T-cell (primary cell): ENCODE results near the gene LDB1. TPM values are rescaled to one million over a fixed set of nuclear protein-coding genes. Genes with fewer than 3 reads are reported as not detected.

Experiments
- ATAC-seq, 4 experiments: fragments of 200-7000 bp in 3 of 4; fragments of 150-1000 bp in 1 of 4; cut with Tn5 transposase; replicated peaks in 1 of 4; 1 replicate in 3 of 4; 2 replicates in 1 of 4; pipeline ENCODE4 v1.10.0; 2021; ENCODE audit warnings: moderate library complexity in 3 of 4, mild to moderate bottlenecking in 2 of 4, moderate number of reproducible peaks in 1 of 4
- CTCF ChIA-PET, 2 donors: fragments of 300-600 bp; sonication (Branson Sonifier 250); formaldehyde crosslinking; loops; one replicate each; lab custom pipeline; 2022; ENCODE audit warnings: antibody characterized with exemption in 2 of 2; lab: Charles Lee
- POLR2A ChIA-PET, 2 donors: fragments of 300-600 bp; sonication (Branson Sonifier 250); formaldehyde crosslinking; loops; one replicate each; lab custom pipeline; 2022; ENCODE audit warnings: antibody characterized with exemption in 2 of 2; lab: Charles Lee
- DNase-seq, 35 experiments: peaks; one replicate each; pipeline versions ENCODE4 v3.0.0 to v3.0.0-alpha.2; 2013 to 2023
- H3K27ac ChIP-seq: one replicate; pipeline ENCODE4 v1.5.1; 2013; ENCODE audit warnings: low read length
- H3K27me3 ChIP-seq, 2 experiments: replicated peaks in 1 of 2; 1 replicate in 1 of 2; 2 replicates in 1 of 2; pipeline versions ENCODE4 v1.6.1 to v1.7.0; 2013; ENCODE audit warnings: low read length in 1 of 2, mixed read lengths in 1 of 2; ENCODE audit not compliant: control insufficient read depth in 2 of 2, insufficient read depth in 2 of 2; ENCODE audit errors: extremely low read depth in 1 of 2
- H3K36me3 ChIP-seq, 2 donors: 1 replicate in 1 of 2; 2 replicates in 1 of 2; pipeline versions ENCODE4 v1.6.1 to v1.7.0; 2013; ENCODE audit warnings: low read length in 1 of 2; ENCODE audit not compliant: control insufficient read depth in 2 of 2, insufficient read depth in 1 of 2; ENCODE audit errors: extremely low read depth in 1 of 2
- H3K4me1 ChIP-seq, 2 experiments: 1 replicate in 1 of 2; 2 replicates in 1 of 2; pipeline versions ENCODE4 v1.6.1 to v1.7.0; 2013; ENCODE audit warnings: low read length in 2 of 2, mixed read lengths in 1 of 2; ENCODE audit not compliant: insufficient read depth in 2 of 2, control insufficient read depth in 1 of 2; ENCODE audit errors: extremely low read depth in 1 of 2
- H3K4me3 ChIP-seq, 2 donors: 1 replicate in 1 of 2; 2 replicates in 1 of 2; pipeline versions ENCODE4 v1.5.1 to v1.7.0; 2013; ENCODE audit warnings: mild to moderate bottlenecking in 2 of 2, low read length in 1 of 2, moderate library complexity in 1 of 2; ENCODE audit not compliant: control insufficient read depth in 1 of 2; ENCODE audit errors: extremely low read depth in 1 of 2
- H3K9me3 ChIP-seq: 2 replicates; pipeline ENCODE4 v1.7.0; 2013
- H3K27ac Mint-ChIP-seq, 2 donors: one replicate each; pipeline ENCODE4 v1.8.0; 2020 to 2021; ENCODE audit warnings: mild to moderate bottlenecking in 2 of 2, mixed read lengths in 2 of 2
- H3K27me3 Mint-ChIP-seq, 2 donors: one replicate each; pipeline ENCODE4 v1.8.0; 2021 to 2022; ENCODE audit warnings: mixed read lengths in 2 of 2
- H3K36me3 Mint-ChIP-seq: one replicate; pipeline ENCODE4 v1.8.0; 2021; ENCODE audit warnings: mixed read lengths
- H3K4me1 Mint-ChIP-seq, 3 donors: one replicate each; pipeline ENCODE4 v1.8.0; 2020 to 2022; ENCODE audit warnings: mixed read lengths in 3 of 3, mild to moderate bottlenecking in 1 of 3
- H3K4me3 Mint-ChIP-seq, 3 donors: one replicate each; pipeline ENCODE4 v1.8.0; 2020 to 2022; ENCODE audit warnings: mild to moderate bottlenecking in 3 of 3, mixed read lengths in 3 of 3, moderate library complexity in 3 of 3
- H3K9me3 Mint-ChIP-seq, 3 donors: one replicate each; pipeline ENCODE4 v1.8.0; 2020 to 2022; ENCODE audit warnings: mixed read lengths in 3 of 3
- WGBS: methylation state at CpG from one replicate; pipeline ENCODE4 v1.1.5; 2013; ENCODE audit warnings: missing lambda C conversion rate; ENCODE audit not compliant: insufficient coverage; 5-methylcytosine and 5-hydroxymethylcytosine counted together
- total RNA-seq, 35 experiments: library from RNA in 6 of 35; stranded (reverse) in 6 of 35; fragments of 120-200 nt in 1 of 35; gene quantifications; one replicate each; pipeline versions ENCODE4 v1.2.1 to v1.2.4 and lab custom pipeline; 2013 to 2026

LDB1 gene
- total RNA-seq, 5 donors from 2014 or later (not counting 1 experiment from before 2014, with no cell fraction given) = 120 to 147 (median 126) TPM

DNA sequence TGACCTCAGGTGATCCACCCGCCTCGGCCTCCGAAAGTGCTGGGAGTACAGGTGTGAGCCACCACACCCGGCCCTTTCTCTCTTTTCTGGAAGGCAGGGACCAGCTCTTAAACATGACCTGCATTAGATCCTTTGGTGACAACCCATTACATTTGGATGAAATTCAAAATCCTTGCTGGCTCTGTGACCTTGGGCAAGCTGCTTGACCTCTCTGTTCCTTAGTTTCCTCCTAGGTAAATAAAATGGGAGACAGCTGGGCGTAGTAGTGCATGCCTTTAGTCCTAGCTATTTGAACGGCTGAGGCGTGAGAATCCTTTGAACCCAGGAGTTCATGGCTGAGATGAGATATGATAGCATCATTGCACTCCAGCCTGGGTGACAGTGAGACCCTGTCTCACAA is 23.7 kb downstream of the LDB1 start:
- ATAC-seq = no peak
- no peaks in the 10 kb centered on the region for H3K27me3 ChIP-seq
- Mint-ChIP-seq H3K4me3 (no peak overlapping the region), H3K27me3 (no peaks in the 10 kb centered on the region), H3K36me3 (peaks cover 16% of the 10 kb centered on the region), H3K27ac (no peak overlapping the region), H3K9me3 (no peaks in the 10 kb centered on the region), H3K4me1 (no peaks in the 10 kb centered on the region)
- WGBS = 100% methylated on average over 5 of the region's 7 CpGs
- peaks cover 0 to 5% of the 10 kb centered on the region in 2 donors for H3K36me3 ChIP-seq
- H3K4me1 ChIP-seq = no peaks in the 10 kb centered on the region
- H3K9me3 ChIP-seq = no peaks in the 10 kb centered on the region
- H3K27ac ChIP-seq = no peak overlapping the region
- CTCF ChIA-PET = no interaction called here
- DNase-seq = no peak
- H3K4me3 ChIP-seq = no peak overlapping the region
- POLR2A ChIA-PET = interaction anchor here in 1 of 2 donors (0.6 kb wide), 1 partner anchor 17 kb away, joined by 3 read pairs; no protein-coding TSS in a partner anchor

DNA sequence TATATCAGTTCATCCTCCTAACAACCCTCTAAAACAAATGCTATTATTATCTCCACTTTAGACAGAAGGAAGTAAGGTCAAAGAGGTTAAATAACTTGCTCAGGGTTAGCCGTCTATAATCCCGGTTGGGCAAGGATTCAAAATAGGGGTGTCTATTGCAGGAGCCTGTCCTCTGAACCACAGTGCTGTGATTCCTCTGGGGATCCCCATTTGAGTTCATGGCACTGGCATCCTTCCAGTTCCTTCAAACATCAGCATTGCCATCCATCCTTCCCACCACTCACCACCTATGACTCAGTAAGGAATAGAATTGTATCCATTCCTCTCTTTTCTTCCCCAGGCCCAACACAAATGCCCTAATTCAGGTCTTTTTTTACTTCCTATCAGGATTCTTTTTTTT is 29.4 kb downstream of the LDB1 start:
- WGBS = no CpG with 5 or more reads among the region's 2 CpGs
- DNase-seq (no peak), ATAC-seq (no peak)
- Mint-ChIP-seq H3K27me3 (no peaks in the 10 kb centered on the region), H3K36me3 (peaks cover 15% of the 10 kb centered on the region), H3K4me1 (no peaks in the 10 kb centered on the region), H3K9me3 (no peaks in the 10 kb centered on the region), H3K27ac (no peak overlapping the region), H3K4me3 (no peak overlapping the region)
- Histone ChIP-seq H3K4me3 (no peak overlapping the region), H3K9me3 (no peaks in the 10 kb centered on the region), H3K4me1 (no peaks in the 10 kb centered on the region), H3K27me3 (no peaks in the 10 kb centered on the region), H3K36me3 (no peaks in the 10 kb centered on the region), H3K27ac (no peak overlapping the region)
- POLR2A ChIA-PET = interaction anchor here in 1 of 2 donors (0.6 kb wide), 1 partner anchor 189 kb away, joined by 12 read pairs; no protein-coding TSS in a partner anchor
- CTCF ChIA-PET = no interaction called here

DNA sequence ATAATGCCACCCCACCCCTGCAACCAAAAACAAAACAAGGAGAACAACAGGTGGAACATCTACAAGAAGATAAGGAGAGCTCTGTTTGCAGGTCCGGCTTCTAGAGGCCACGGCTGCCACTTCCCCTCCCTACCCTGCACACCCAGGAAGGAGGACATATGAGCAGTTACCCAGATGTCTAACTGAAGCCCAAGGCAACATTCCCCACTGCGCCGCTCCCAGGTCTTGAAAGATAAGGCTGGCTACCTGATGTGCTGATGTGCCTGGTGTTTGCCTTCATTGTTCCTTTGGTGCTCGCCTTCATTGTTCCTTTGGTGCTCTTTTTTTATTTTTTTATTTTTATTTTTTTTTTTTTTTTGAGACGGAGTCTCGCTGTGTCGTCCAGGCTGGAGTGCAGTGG is 34.0 kb downstream of the LDB1 start:
- CTCF ChIA-PET = no interaction called here
- no peaks in the 10 kb centered on the region for H3K9me3 ChIP-seq
- no peak overlapping the region for H3K4me3 ChIP-seq
- H3K27me3 ChIP-seq = no peaks in the 10 kb centered on the region
- peaks cover 9% of the 10 kb centered on the region for H3K36me3 Mint-ChIP-seq
- POLR2A ChIA-PET = no interaction called here
- no peaks in the 10 kb centered on the region for H3K9me3 Mint-ChIP-seq
- no peak overlapping the region for H3K27ac Mint-ChIP-seq
- H3K4me1 ChIP-seq = no peaks in the 10 kb centered on the region
- no peaks in the 10 kb centered on the region for H3K27me3 Mint-ChIP-seq
- no peak for DNase-seq
- WGBS = 100% methylated on average over 2 of the region's 8 CpGs
- peaks cover 0 to 3% of the 10 kb centered on the region in 2 donors for H3K36me3 ChIP-seq
- H3K27ac ChIP-seq = no peak overlapping the region
- no peak overlapping the region for H3K4me3 Mint-ChIP-seq
- H3K4me1 Mint-ChIP-seq = no peaks in the 10 kb centered on the region
- ATAC-seq = no peak

DNA sequence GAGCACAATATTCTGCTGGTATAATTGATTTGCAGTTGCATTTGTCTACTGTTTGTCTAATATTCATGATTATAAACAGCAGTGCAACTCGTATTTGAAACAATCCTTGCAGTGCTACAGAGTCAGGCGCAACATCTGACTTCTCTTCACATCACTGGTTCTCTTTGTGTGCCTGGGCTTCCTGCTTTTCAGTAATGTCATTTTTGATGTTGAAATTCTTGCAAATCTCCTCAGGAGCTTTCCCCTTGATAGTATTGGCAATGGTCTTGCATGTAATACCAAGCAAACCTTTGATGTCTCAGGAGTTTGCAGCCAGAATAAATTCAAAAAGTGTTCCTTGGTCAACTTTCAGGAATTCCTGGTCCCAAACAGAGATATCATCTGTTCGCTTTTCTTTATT is 34.8 kb downstream of the LDB1 start:
- H3K4me1 ChIP-seq = no peaks in the 10 kb centered on the region
- WGBS = no CpG with 5 or more reads among the region's 3 CpGs
- Mint-ChIP-seq H3K36me3 (peaks cover 3% of the 10 kb centered on the region), H3K4me3 (no peak overlapping the region), H3K27me3 (no peaks in the 10 kb centered on the region), H3K4me1 (no peaks in the 10 kb centered on the region), H3K9me3 (no peaks in the 10 kb centered on the region), H3K27ac (no peak overlapping the region)
- ATAC-seq (no peak), DNase-seq (no peak)
- no peak overlapping the region for H3K27ac ChIP-seq
- CTCF ChIA-PET = interaction anchor here in 1 of 2 donors (0.6 kb wide), 1 partner anchor 302 kb away, joined by 3 read pairs; the partner anchor contains the start of gene NPM3
- POLR2A ChIA-PET = no interaction called here
- H3K36me3 ChIP-seq = peaks cover 0 to 3% of the 10 kb centered on the region in 2 donors
- no peak overlapping the region for H3K4me3 ChIP-seq
- H3K27me3 ChIP-seq = no peaks in the 10 kb centered on the region
- H3K9me3 ChIP-seq = no peaks in the 10 kb centered on the region

- POLR2A ChIA-PET = interaction anchor here (0.6 to 0.7 kb wide), 2 partner anchors 18 kb away, joined by 4 to 14 read pairs; no protein-coding TSS in a partner anchor
- no peak for ATAC-seq
- CTCF ChIA-PET = interaction anchor here (0.6 to 1.1 kb wide), 5 partner anchors 30 to 546 kb away, joined by 3 to 10 read pairs (median 5); no protein-coding TSS in a partner anchor
Measured at GRCh38 chr10:102083541-102083940, 36.6 kb downstream of the LDB1 start.

DNA sequence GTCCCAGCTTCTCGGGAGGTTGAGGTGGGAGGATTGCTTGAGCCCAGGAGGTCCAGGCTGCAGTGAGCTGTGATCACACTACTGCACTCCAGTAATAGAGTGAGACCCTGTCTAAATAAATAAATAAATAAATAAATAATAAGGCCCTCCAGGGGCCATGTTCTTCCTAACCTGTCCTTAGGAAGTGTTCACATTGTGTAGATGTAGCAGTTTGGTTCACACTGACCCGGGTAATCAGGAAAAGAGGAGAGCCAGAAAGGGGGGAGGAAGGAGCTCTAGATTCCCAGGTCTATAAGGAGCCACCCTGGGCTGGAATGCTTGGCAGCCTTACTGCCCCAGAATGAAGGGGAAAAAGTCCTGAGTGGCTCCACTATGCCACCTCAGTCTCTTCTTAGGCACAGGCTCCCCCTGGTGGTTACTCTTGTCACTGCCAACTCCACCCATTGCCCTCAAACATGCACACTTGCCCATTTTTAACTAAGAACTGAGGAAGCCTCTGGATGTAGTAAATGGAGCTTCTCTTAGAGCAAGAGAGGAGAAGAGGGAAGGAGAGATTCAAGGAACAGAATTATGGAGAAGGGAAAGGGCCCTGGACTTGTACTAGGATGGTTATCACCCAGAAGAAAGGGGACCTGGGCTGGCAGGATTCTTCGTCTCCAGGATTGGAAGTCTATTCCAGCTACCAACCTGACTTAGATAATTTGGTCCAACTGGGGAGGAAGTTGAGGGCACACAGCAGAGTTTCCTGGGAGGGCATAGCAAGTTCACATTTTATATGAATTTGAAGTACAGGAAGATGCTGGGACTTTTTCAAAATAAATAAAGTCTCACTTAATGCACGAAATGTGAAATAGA is 47.3 kb downstream of the LDB1 start:
- Histone ChIP-seq H3K27ac (no peak overlapping the region), H3K4me3 (no peak overlapping the region), H3K27me3 (no peaks in the 10 kb centered on the region), H3K9me3 (no peaks in the 10 kb centered on the region), H3K4me1 (peaks cover 0 to 4% of the 10 kb centered on the region in 2 experiments), H3K36me3 (peaks cover 2 to 7% of the 10 kb centered on the region in 2 donors)
- Mint-ChIP-seq H3K27me3 (no peaks in the 10 kb centered on the region), H3K27ac (no peak overlapping the region), H3K4me3 (no peak overlapping the region), H3K36me3 (peaks cover 3% of the 10 kb centered on the region), H3K4me1 (peaks cover 12 to 14% (median 14%) of the 10 kb centered on the region in 3 donors), H3K9me3 (no peaks in the 10 kb centered on the region)
- CTCF ChIA-PET = interaction anchor here (0.5 to 3.7 kb wide), 18 partner anchors 13 to 495 kb away, joined by 3 to 16 read pairs (median 4); no protein-coding TSS in a partner anchor
- ATAC-seq = peak; percentile 86 to 96 (median 91)
- DNase-seq = peak; percentile 43 to 88 (median 74)
- 56% methylated on average over 1 of the region's 4 CpGs for WGBS
- POLR2A ChIA-PET = interaction anchor here in 1 of 2 donors (0.6 kb wide), 1 partner anchor 12 kb away, joined by 7 read pairs; no protein-coding TSS in a partner anchor

More at GRCh38 chr10:102083541-102083940, 36.6 kb downstream of the LDB1 start:
- Histone ChIP-seq H3K27me3 (no peaks in the 10 kb centered on the region), H3K4me3 (no peak overlapping the region), H3K9me3 (no peaks in the 10 kb centered on the region), H3K36me3 (peaks cover 0 to 3% of the 10 kb centered on the region in 2 donors), H3K27ac (no peak overlapping the region), H3K4me1 (no peaks in the 10 kb centered on the region)
- no CpG with 5 or more reads among the region's 3 CpGs for WGBS
- Mint-ChIP-seq H3K9me3 (no peaks in the 10 kb centered on the region), H3K4me3 (no peak overlapping the region), H3K27ac (no peak overlapping the region), H3K36me3 (no peaks in the 10 kb centered on the region), H3K27me3 (no peaks in the 10 kb centered on the region), H3K4me1 (no peaks in the 10 kb centered on the region)
- no peak for DNase-seq
